GM12878 (cell line): ENCODE data around the gene ATP5F1D. TPM values are rescaled to one million over a fixed set of nuclear protein-coding genes. Genes with fewer than 3 reads are reported as not detected.

Experiments used
- ATF3 ChIP-seq: IDR thresholded peaks from 2 replicates; pipeline ENCODE4 v1.6.1; 2011; ENCODE audit warnings: low read depth, mild to moderate bottlenecking, low read length, moderate library complexity, borderline replicate concordance; ENCODE audit errors: extremely low read depth
- ATF7 ChIP-seq: fragments of 450-650 bp; IDR thresholded peaks from 2 replicates; pipeline ENCODE4 v1.6.1; 2016; ENCODE audit warnings: low read depth, mild to moderate bottlenecking
- BMI1 ChIP-seq: fragments of 450-650 bp; IDR thresholded peaks from 2 replicates; pipeline ENCODE4 v1.6.1; 2016; ENCODE audit warnings: mild to moderate bottlenecking, moderate library complexity, borderline replicate concordance
- ETV6 ChIP-seq, 2 experiments: fragments of 450-650 bp in 1 of 2; IDR thresholded peaks in 1 of 2; conservative IDR thresholded peaks in 1 of 2; 2 replicates each; pipeline ENCODE4 v1.6.1; 2014; ENCODE audit warnings: antibody characterized with exemption in 1 of 2, borderline replicate concordance in 1 of 2, low read depth in 1 of 2, mild to moderate bottlenecking in 1 of 2, moderate library complexity in 1 of 2
- FOXK2 ChIP-seq: fragments of 450-650 bp; IDR thresholded peaks from 2 replicates; pipeline ENCODE4 v1.6.1; 2017; ENCODE audit warnings: mild to moderate bottlenecking, moderate library complexity
- LARP7 ChIP-seq: fragments of 450-650 bp; IDR thresholded peaks from 2 replicates; pipeline ENCODE4 v1.6.1; 2017; ENCODE audit warnings: mild to moderate bottlenecking
- MAX ChIP-seq: IDR thresholded peaks from 2 replicates; pipeline ENCODE4 v1.6.1; 2012; ENCODE audit warnings: low read depth, low read length, improper control_type of control experiment
- MXI1 ChIP-seq: fragments of 150-350 bp; IDR thresholded peaks from 2 replicates; pipeline ENCODE4 v1.6.1; 2011; ENCODE audit warnings: low read depth, mild to moderate bottlenecking, inconsistent platforms, low read length, improper control_type of control experiment
- NBN ChIP-seq: fragments of 450-650 bp; IDR thresholded peaks from 2 replicates; pipeline ENCODE4 v1.6.1; 2016
- NR2C2 ChIP-seq: IDR thresholded peaks from 2 replicates; pipeline ENCODE4 v1.6.1; 2011; ENCODE audit warnings: borderline replicate concordance, low read depth; ENCODE audit not compliant: control insufficient read depth, insufficient read length
- SMAD1 ChIP-seq: fragments of 450-650 bp; IDR thresholded peaks from 2 replicates; pipeline ENCODE4 v1.6.1; 2018; ENCODE audit warnings: mild to moderate bottlenecking, low read depth; ENCODE audit not compliant: partially characterized antibody
- SMAD5 ChIP-seq: IDR thresholded peaks from 2 replicates; pipeline ENCODE4 v1.6.1; 2016; ENCODE audit warnings: antibody characterized with exemption, low read depth
- STAT3 ChIP-seq: IDR thresholded peaks from 2 replicates; pipeline ENCODE4 v1.6.1; 2011; ENCODE audit warnings: low read depth, low read length, improper control_type of control experiment
- SUZ12 ChIP-seq: fragments of 200-600 bp; sonication (generic); IDR thresholded peaks from one replicate; pipeline ENCODE4 v1.6.1; 2018; ENCODE audit warnings: antibody characterized with exemption, mild to moderate bottlenecking; ENCODE audit not compliant: unreplicated experiment
- TCF3 ChIP-seq: IDR thresholded peaks from 2 replicates; pipeline ENCODE4 v1.6.1; 2012; ENCODE audit warnings: low read depth, mild to moderate bottlenecking, low read length, borderline replicate concordance; ENCODE audit not compliant: insufficient read depth
- ZNF207 ChIP-seq: fragments of 450-650 bp; IDR thresholded peaks from 2 replicates; pipeline ENCODE4 v1.6.1; 2014; ENCODE audit warnings: antibody characterized with exemption, mild to moderate bottlenecking, borderline replicate concordance
- ZNF592 ChIP-seq: fragments of 450-650 bp; IDR thresholded peaks from 2 replicates; pipeline ENCODE4 v1.6.1; 2017; ENCODE audit warnings: mild to moderate bottlenecking, moderate library complexity
- ZZZ3 ChIP-seq: IDR thresholded peaks from 2 replicates; pipeline ENCODE4 v1.6.1; 2011; ENCODE audit warnings: low read depth; ENCODE audit not compliant: control insufficient read depth, insufficient read length
- polyA plus RNA-seq, 11 experiments: library from polyadenylated mRNA; depleted of rRNA in 4 of 11; unstranded in 6 of 11; stranded (reverse) in 5 of 11; fragments of >200 nt; fragmentation: Nextera tagmentation in 4 of 11; fragmentation: Illumina TruSeq in 1 of 11; extraction: Ambion mirVana in 4 of 11; extraction: Trizol in 1 of 11; gene quantifications; 1 replicate in 1 of 11; 2 replicates in 10 of 11; pipeline versions ENCODE4 v1.2.1 to v1.2.3, GENCODE V29; 2011 to 2016; ENCODE audit warnings: inconsistent platforms in 2 of 11, missing spikeins in 2 of 11, low read depth in 1 of 11
- total RNA-seq, 4 experiments: library from RNA; depleted of rRNA in 3 of 4; stranded (reverse); fragments of >200 nt in 3 of 4; fragmentation: Illumina TruSeq in 1 of 4; extraction: Trizol in 1 of 4; gene quantifications; 2 replicates each; pipeline versions ENCODE4 v1.2.1 to v1.2.3, GENCODE V29; 2013 to 2021
- TF ChIP-seq, protein P1 (sequence below): fragments of 150-350 bp; IDR thresholded peaks from 2 replicates; pipeline ENCODE4 v1.6.1; 2014; ENCODE audit warnings: mild to moderate bottlenecking, low read depth, low read length
- TF ChIP-seq, protein P2 (sequence below): IDR thresholded peaks from 2 replicates; pipeline ENCODE4 v1.6.1; 2011; ENCODE audit warnings: borderline replicate concordance, low read depth, mild to moderate bottlenecking, moderate library complexity, low read length; ENCODE audit not compliant: insufficient read depth, poor library complexity, severe bottlenecking

ATP5F1D gene
- total and polyA plus RNA-seq, 10 of the 15 experiments (the other 5 are each of a cell fraction or from before 2014, with no cell fraction given), result 7.2 to 357 (median 49.5) TPM

DNA sequence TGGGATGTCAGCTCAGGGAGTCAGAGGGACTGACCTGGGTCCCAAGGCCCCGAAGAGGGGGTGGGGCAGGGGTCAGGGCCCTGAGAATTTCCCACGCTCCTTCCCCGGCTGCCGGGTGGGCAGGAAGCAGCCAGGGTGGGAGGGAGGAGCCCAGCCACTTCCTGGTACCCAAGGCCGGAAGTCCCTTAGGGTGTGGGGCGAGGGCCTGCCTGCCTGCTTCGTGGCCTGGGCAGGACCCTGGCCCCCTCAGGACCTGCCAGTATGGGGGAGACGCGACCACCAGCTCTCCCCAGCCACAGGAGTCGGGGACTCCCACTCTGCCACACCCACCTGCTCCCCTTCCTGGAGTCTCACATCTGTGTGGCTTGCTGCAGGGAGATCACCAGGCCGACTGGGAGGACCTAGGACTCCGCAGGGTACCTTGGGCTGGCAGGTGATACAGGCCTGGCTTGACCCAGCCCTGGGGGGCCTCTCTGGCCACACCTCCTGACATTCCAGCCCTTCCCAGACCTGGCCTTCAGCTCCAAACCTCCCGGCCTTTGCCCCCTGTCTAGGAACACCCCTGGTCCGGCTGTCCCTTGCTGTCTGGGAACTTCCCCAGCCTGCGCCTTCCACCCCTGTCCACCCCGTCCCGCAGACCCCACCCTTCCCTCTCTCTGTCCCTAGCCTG, 17.8 kb downstream of the ATP5F1D start (continued):
- TF ChIP-seq ZNF592, result 0 out of 2 replicates have a peak, but pooled peaks have one; percentile 30
- no peak for TF ChIP-seq ZZZ3
- no peak for TF ChIP-seq NR2C2
- TF ChIP-seq, protein P1, sequence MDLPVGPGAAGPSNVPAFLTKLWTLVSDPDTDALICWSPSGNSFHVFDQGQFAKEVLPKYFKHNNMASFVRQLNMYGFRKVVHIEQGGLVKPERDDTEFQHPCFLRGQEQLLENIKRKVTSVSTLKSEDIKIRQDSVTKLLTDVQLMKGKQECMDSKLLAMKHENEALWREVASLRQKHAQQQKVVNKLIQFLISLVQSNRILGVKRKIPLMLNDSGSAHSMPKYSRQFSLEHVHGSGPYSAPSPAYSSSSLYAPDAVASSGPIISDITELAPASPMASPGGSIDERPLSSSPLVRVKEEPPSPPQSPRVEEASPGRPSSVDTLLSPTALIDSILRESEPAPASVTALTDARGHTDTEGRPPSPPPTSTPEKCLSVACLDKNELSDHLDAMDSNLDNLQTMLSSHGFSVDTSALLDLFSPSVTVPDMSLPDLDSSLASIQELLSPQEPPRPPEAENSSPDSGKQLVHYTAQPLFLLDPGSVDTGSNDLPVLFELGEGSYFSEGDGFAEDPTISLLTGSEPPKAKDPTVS, result no peak
- TF ChIP-seq NBN, result peak; percentile 90
- no peak for TF ChIP-seq BMI1
- TF ChIP-seq SMAD5, result peak; percentile 66; the same call in 1 of the 2 replicates
- no peak for TF ChIP-seq STAT3
- peak; percentile 93; the same call in 1 of the 2 replicates for TF ChIP-seq LARP7
- peak; percentile 45; the same call in 1 of the 2 replicates for TF ChIP-seq MXI1
- TF ChIP-seq ATF7, result 0 out of 2 replicates have a peak, but pooled peaks have one; percentile 22
- TF ChIP-seq ZNF207, result peak; percentile 64; the same call in 1 of the 2 replicates
- TF ChIP-seq ATF3, result no peak
- TF ChIP-seq ETV6 (conservative IDR thresholded peaks at IDR 0.05 in 1 of 2, IDR thresholded peaks at IDR 0.05 in 1 of 2; ENCODE audit: borderline replicate concordance in 1 of 2, low read depth in 1 of 2), result peak in 1 of 2 experiments; percentile 84; a peak in 2 of 4 replicates
- peak; percentile 52; the same call in 1 of the 2 replicates for TF ChIP-seq FOXK2
- TF ChIP-seq, protein P2, sequence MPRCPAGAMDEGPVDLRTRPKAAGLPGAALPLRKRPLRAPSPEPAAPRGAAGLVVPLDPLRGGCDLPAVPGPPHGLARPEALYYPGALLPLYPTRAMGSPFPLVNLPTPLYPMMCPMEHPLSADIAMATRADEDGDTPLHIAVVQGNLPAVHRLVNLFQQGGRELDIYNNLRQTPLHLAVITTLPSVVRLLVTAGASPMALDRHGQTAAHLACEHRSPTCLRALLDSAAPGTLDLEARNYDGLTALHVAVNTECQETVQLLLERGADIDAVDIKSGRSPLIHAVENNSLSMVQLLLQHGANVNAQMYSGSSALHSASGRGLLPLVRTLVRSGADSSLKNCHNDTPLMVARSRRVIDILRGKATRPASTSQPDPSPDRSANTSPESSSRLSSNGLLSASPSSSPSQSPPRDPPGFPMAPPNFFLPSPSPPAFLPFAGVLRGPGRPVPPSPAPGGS, result peak; percentile 95
- TF ChIP-seq MAX, result peak; percentile 24; the same call in 1 of the 2 replicates
- peak; percentile 11; the same call in 1 of the 2 replicates for TF ChIP-seq TCF3
- peak; percentile 18 for TF ChIP-seq SMAD1
- TF ChIP-seq SUZ12, result no peak
